ENCODE measurements around the gene CLP1. TPM values are rescaled to one million over a fixed set of nuclear protein-coding genes. Genes with fewer than 3 reads are reported as not detected.

The CLP1 gene
- polyA plus RNA-seq, 1 donor (not counting 4 experiments of a cell fraction or from before 2014, with no cell fraction given) = 25.0 TPM

DNA sequence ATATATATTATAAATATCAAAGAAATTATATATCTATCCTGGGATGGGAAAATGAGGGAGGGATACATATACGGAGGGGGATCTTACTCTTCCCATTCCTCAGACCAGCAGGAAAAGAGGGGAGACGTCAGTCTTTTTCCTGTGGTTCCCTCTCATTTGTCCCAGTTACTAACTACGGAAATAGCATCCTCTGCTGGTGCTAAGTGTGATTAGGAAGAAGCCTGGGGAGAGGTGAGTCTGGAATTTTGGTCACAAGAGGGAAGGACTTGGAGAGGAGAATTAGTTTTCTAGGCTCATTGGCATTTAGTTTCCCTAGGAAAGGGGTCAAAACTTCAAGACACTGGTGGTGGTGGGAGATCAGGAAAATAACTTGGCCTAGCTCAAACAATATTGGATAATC, 42.9 kb downstream of the CLP1 start:
- H2AFZ ChIP-seq (ENCODE audit: control insufficient read depth, low read length) = no peak overlapping the region
- H4K20me1 ChIP-seq (ENCODE audit: control insufficient read depth, extremely low read depth, insufficient read depth, low read length) = no peaks in the 10 kb centered on the region
- no peaks in the 10 kb centered on the region for H3K27me3 ChIP-seq (ENCODE audit: control insufficient read depth, extremely low read depth, insufficient read depth, low read length)
- no peaks in the 10 kb centered on the region for H3K4me1 ChIP-seq (ENCODE audit: control insufficient read depth, extremely low read depth, insufficient read depth, low read length)
- DNase-seq (ENCODE audit: low read depth, low spot score) (no peak), FAIRE-seq (no peak)
- no peaks in the 10 kb centered on the region for H3K79me2 ChIP-seq (ENCODE audit: control insufficient read depth, insufficient read depth, low read length)
- no peaks in the 10 kb centered on the region for H3K9me3 ChIP-seq (ENCODE audit: control insufficient read depth, low read depth, low read length)
- dilution Hi-C loops (cut with MboI; ENCODE audit: extremely low pct_ligation_motif_present, low sequenced_read_pairs) = no loop called here
- H3K4me3 ChIP-seq (ENCODE audit: control insufficient read depth in 2 of 3, extremely low read depth in 1 of 3, insufficient read depth in 2 of 3, low read depth in 1 of 3, low read length in 3 of 3) = no peak overlapping the region
- H3K9ac ChIP-seq (ENCODE audit: control insufficient read depth, extremely low read depth, insufficient read depth, low read length) = no peak overlapping the region
- H3K27ac ChIP-seq (ENCODE audit: control insufficient read depth, insufficient read depth, low read length) = no peak overlapping the region
- TF ChIP-seq EZH2 (IDR thresholded peaks at IDR 0.05; ENCODE audit: low read length) = no peak
- TF ChIP-seq, protein P1, sequence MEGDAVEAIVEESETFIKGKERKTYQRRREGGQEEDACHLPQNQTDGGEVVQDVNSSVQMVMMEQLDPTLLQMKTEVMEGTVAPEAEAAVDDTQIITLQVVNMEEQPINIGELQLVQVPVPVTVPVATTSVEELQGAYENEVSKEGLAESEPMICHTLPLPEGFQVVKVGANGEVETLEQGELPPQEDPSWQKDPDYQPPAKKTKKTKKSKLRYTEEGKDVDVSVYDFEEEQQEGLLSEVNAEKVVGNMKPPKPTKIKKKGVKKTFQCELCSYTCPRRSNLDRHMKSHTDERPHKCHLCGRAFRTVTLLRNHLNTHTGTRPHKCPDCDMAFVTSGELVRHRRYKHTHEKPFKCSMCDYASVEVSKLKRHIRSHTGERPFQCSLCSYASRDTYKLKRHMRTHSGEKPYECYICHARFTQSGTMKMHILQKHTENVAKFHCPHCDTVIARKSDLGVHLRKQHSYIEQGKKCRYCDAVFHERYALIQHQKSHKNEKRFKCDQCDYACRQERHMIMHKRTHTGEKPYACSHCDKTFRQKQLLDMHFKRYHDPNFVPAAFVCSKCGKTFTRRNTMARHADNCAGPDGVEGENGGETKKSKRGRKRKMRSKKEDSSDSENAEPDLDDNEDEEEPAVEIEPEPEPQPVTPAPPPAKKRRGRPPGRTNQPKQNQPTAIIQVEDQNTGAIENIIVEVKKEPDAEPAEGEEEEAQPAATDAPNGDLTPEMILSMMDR (optimal IDR thresholded peaks at IDR 0.05 in 1 of 3, IDR thresholded peaks at IDR 0.05 in 1 of 3, conservative IDR thresholded peaks at IDR 0.05 in 1 of 3; ENCODE audit: extremely low read depth in 1 of 3, insufficient read depth in 2 of 3, low read length in 3 of 3) = peak in 1 of 3 experiments; percentile 4
- H3K9me1 ChIP-seq (ENCODE audit: control insufficient read depth, extremely low read depth, insufficient read depth, low read length) = no peaks in the 10 kb centered on the region
- H3K36me3 ChIP-seq (ENCODE audit: control insufficient read depth in 2 of 2, extremely low read depth in 1 of 2, insufficient read depth in 2 of 2, low read length in 2 of 2) = peaks cover 42 to 44% of the 10 kb centered on the region in 2 experiments
- H3K4me2 ChIP-seq (ENCODE audit: control insufficient read depth, extremely low read depth, insufficient read depth, low read depth, low read length) = no peak overlapping the region

DNA sequence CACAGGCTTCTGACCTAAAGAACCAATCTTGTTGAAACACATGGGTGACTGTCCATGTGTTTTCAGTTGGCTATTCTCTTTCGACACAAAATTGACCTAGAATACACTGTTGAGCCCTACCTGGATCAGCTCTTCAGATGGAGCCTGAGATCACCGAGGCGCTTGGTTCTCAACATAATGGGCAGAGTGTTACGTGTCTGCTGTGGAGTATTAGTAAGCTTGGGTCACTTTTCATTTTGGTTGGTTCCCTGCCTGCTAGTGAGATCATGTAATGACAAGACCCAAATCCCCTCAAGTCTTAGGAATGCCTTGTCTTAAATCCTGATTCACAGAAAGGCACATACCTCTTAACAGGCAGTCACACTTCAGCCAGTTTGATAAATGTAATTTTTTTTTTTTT, 45.8 kb downstream of the CLP1 start:
- H3K27me3 ChIP-seq (ENCODE audit: control insufficient read depth, extremely low read depth, insufficient read depth, low read length) = no peaks in the 10 kb centered on the region
- no peaks in the 10 kb centered on the region for H3K9me1 ChIP-seq (ENCODE audit: control insufficient read depth, extremely low read depth, insufficient read depth, low read length)
- DNase-seq (ENCODE audit: low read depth, low spot score) = no peak
- H3K9me3 ChIP-seq (ENCODE audit: control insufficient read depth, low read depth, low read length) = no peaks in the 10 kb centered on the region
- no peak overlapping the region for H2AFZ ChIP-seq (ENCODE audit: control insufficient read depth, low read length)
- H3K4me3 ChIP-seq (ENCODE audit: control insufficient read depth in 2 of 3, extremely low read depth in 1 of 3, insufficient read depth in 2 of 3, low read depth in 1 of 3, low read length in 3 of 3) = no peak overlapping the region
- no peak for TF ChIP-seq EZH2 (IDR thresholded peaks at IDR 0.05; ENCODE audit: low read length)
- TF ChIP-seq, protein P1 (optimal IDR thresholded peaks at IDR 0.05 in 1 of 3, IDR thresholded peaks at IDR 0.05 in 1 of 3, conservative IDR thresholded peaks at IDR 0.05 in 1 of 3; ENCODE audit: extremely low read depth in 1 of 3, insufficient read depth in 2 of 3, low read length in 3 of 3) = no peak
- H3K4me1 ChIP-seq (ENCODE audit: control insufficient read depth, extremely low read depth, insufficient read depth, low read length) = no peaks in the 10 kb centered on the region
- no peak overlapping the region for H3K4me2 ChIP-seq (ENCODE audit: control insufficient read depth, extremely low read depth, insufficient read depth, low read depth, low read length)
- FAIRE-seq = no peak
- H4K20me1 ChIP-seq (ENCODE audit: control insufficient read depth, extremely low read depth, insufficient read depth, low read length) = no peaks in the 10 kb centered on the region
- dilution Hi-C loops (cut with MboI; ENCODE audit: extremely low pct_ligation_motif_present, low sequenced_read_pairs) = no loop called here
- no peak overlapping the region for H3K9ac ChIP-seq (ENCODE audit: control insufficient read depth, extremely low read depth, insufficient read depth, low read length)
- H3K36me3 ChIP-seq (ENCODE audit: control insufficient read depth in 2 of 2, extremely low read depth in 1 of 2, insufficient read depth in 2 of 2, low read length in 2 of 2) = peaks cover 26 to 39% of the 10 kb centered on the region in 2 experiments
- peaks cover 3% of the 10 kb centered on the region for H3K79me2 ChIP-seq (ENCODE audit: control insufficient read depth, insufficient read depth, low read length)
- no peak overlapping the region for H3K27ac ChIP-seq (ENCODE audit: control insufficient read depth, insufficient read depth, low read length)
